ENCODE measurements around the gene ANKRD13C.

Gene ANKRD13C

DNA sequence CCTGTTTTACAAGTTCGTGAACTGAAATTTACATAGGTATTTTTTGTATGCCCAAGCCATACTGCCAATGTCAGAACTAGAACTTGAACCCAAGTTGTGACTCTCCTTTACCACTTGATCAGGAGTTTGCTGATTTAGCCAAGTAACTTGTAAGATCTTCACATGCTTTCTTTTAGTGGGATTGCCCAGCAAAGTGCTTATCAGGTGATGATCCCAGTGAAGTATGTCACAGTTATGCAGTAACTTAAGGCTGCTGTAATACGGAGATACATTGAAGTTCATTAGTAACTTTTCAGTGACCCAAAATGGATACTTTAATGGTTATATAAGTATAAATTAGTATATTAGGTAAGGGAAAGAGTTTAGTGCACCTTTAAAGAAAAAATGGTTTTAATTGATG lies 129.6 kb downstream of the ANKRD13C start:
- DNase-seq (ENCODE audit: low read depth, low spot score): no peak
- CTCF ChIA-PET: no interaction called here
- POLR2A ChIA-PET: no interaction called here
- TF ChIP-seq, protein P1, sequence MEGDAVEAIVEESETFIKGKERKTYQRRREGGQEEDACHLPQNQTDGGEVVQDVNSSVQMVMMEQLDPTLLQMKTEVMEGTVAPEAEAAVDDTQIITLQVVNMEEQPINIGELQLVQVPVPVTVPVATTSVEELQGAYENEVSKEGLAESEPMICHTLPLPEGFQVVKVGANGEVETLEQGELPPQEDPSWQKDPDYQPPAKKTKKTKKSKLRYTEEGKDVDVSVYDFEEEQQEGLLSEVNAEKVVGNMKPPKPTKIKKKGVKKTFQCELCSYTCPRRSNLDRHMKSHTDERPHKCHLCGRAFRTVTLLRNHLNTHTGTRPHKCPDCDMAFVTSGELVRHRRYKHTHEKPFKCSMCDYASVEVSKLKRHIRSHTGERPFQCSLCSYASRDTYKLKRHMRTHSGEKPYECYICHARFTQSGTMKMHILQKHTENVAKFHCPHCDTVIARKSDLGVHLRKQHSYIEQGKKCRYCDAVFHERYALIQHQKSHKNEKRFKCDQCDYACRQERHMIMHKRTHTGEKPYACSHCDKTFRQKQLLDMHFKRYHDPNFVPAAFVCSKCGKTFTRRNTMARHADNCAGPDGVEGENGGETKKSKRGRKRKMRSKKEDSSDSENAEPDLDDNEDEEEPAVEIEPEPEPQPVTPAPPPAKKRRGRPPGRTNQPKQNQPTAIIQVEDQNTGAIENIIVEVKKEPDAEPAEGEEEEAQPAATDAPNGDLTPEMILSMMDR (IDR thresholded peaks at IDR 0.05; ENCODE audit: insufficient read depth, low read length, missing control alignments): no peak
- H3K4me3 ChIP-seq (ENCODE audit: low read depth, low read length): no peak overlapping the region

DNA sequence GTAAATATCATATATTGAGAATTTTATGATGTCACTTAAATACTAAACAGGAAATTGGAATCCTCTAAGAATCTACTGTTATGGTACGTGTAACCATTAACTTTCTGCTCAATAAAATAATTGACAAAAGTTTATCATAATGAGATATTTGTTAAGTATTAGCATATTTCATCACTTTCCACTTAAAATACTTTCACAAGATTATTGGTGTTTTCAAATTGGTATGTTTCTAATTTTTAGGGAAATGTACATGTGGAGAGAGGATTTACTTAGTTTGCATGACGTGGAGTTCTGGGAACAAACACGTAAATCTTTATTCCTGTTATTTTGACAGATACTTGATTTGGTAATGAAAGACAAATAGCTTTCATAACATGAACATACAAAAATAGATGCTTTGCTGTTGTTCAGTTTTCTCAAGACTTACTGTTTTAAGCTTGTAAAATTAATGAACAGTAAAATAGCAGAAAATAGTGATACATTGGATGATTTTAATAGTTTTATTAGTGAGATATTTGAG lies 131.7 kb downstream of the ANKRD13C start:
- DNase-seq (ENCODE audit: low read depth, low spot score): no peak
- CTCF ChIA-PET: no interaction called here
- POLR2A ChIA-PET: no interaction called here
- H3K4me3 ChIP-seq (ENCODE audit: low read depth, low read length): peak overlapping the region; percentile 74
- TF ChIP-seq, protein P1 (IDR thresholded peaks at IDR 0.05; ENCODE audit: insufficient read depth, low read length, missing control alignments): no peak

DNA sequence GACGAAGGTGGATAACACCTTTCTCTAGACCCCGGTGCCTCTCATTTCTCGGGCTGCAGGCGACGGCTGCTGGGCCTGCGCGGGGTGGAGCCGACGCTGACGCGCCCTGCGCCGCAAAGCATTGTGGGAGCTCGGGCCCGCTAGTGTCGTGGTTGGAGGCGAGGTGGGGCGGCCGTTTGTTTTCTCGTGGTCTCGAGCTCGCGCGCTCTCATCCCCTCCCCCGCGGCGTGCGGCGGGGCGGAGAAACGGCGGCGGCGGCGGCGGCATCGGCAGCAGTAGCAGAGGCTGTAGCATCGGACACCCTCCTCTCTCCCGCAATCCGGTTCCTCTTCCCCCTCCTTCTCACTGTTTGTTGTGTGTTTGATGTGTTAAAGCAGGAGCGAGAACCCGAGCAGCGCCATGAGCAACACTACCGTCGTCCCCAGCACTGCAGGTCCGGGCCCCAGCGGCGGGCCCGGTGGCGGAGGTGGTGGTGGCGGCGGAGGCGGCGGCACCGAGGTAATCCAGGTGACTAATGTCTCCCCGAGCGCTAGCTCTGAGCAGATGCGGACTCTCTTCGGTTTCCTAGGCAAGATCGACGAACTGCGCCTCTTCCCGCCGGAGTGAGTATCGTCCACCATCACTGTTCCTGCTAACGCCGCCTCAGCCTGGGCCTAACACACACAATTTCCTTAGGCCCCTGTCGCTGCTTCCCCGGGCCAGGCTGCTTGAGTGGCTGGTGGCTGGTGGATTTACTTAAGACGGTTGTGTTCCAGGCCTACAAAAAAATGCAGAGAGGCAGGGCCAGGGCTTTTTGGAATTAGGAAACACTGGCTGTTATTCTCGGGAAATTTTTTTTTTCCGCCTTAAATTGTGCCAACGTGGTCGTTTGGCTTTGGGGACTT lies 133.0 kb downstream of the ANKRD13C start, which contains the start of gene SRSF11:
TSS of gene SRSF11 (plus strand) at position 143 of the 884 bp plus-strand sequence. CDS start at position 400, 257 bp downstream.
- peak; percentile 45 for DNase-seq (ENCODE audit: low read depth, low spot score)
- CTCF ChIA-PET: interaction anchor here (0.7 kb wide), 1 partner anchor 9 kb away, joined by 3 read pairs; no protein-coding TSS in a partner anchor
- TF ChIP-seq, protein P1 (IDR thresholded peaks at IDR 0.05; ENCODE audit: insufficient read depth, low read length, missing control alignments): no peak

DNA sequence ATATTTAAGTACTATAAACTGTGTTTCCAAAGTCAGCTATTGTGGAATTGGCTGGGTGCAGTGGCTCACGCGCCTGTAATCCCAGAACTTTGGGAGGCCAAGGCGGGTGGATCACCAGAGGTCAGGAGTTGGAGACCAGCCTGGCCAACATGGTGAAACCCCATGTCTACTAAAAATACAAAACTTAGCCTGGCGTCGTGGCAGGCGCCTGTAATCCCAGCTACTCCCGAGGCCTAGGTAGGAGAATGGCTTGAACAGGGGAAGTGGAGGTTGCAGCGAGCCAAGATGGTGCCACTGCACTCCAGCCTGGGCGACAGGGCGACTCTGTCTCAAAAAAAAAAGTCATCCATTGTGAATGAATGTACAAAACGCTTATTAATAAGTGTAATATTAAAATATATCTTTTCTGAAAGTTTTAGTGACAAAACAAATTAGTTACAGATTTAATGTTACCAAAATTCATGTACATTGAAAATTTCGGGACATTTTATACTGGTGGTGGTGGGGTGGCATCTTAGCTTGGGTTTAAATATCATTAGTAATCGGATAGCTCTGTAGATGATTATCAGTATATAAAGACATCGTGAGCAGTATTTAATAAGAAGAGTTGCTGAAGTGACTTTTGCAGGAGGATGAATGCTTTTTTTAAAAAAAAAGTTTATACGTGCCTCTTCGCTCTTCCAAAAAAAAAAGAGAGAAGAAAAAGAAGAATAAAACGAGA lies 133.8 kb downstream of the ANKRD13C start:
- no peak for DNase-seq (ENCODE audit: low read depth, low spot score)
- ChIA-PET CTCF (interaction anchor here (0.7 to 1.0 kb wide), 2 partner anchors 8 to 10 kb away, joined by 3 to 4 read pairs; no protein-coding TSS in a partner anchor), POLR2A (interaction anchor here (0.7 to 1.3 kb wide), 4 partner anchors 14 to 1999 kb away, joined by 3 to 15 read pairs (median 3); partner anchors contain the start of gene LRRC40)
- TF ChIP-seq, protein P1 (IDR thresholded peaks at IDR 0.05; ENCODE audit: insufficient read depth, low read length, missing control alignments): no peak
- H3K4me3 ChIP-seq (ENCODE audit: low read depth, low read length): peak overlapping the region; percentile 74

More for the DNA sequence above, 133.0 kb downstream of the ANKRD13C start, which contains the start of gene SRSF11:
- peak within 1 kb of the TSS; percentile 74 for H3K4me3 ChIP-seq (ENCODE audit: low read depth, low read length)
- POLR2A ChIA-PET: interaction anchor here (0.7 to 1.3 kb wide), 4 partner anchors 13 to 2000 kb away, joined by 3 to 15 read pairs (median 3); partner anchors contain the start of gene LRRC40

DNA sequence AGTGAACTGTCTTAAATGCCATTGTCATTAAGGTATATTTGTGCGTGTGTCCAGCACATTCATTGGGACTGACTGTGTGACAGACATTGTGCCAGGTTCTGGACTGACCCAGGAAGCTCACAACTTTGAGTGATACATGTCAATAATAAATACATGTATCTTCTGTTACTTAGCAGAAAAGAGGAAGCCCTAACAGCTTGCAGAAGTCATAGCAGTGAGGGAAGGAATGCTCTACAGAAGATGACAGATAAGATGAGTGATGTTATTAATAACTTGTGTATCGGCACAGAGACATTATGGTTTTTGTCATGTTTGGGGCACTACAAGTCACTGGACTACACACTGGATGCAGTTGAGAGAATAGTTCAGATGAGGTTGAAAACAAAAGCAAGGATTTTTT lies 134.5 kb downstream of the ANKRD13C start:
- CTCF ChIA-PET: interaction anchor here (1.0 kb wide), 1 partner anchor 9 kb away, joined by 4 read pairs; no protein-coding TSS in a partner anchor
- TF ChIP-seq, protein P1 (IDR thresholded peaks at IDR 0.05; ENCODE audit: insufficient read depth, low read length, missing control alignments): no peak
- POLR2A ChIA-PET: no interaction called here
- DNase-seq (ENCODE audit: low read depth, low spot score): no peak
- no peak overlapping the region for H3K4me3 ChIP-seq (ENCODE audit: low read depth, low read length)

All from AG04449 (cell line).